ENCODE data around the gene FGD6.

Gene FGD6

DNA sequence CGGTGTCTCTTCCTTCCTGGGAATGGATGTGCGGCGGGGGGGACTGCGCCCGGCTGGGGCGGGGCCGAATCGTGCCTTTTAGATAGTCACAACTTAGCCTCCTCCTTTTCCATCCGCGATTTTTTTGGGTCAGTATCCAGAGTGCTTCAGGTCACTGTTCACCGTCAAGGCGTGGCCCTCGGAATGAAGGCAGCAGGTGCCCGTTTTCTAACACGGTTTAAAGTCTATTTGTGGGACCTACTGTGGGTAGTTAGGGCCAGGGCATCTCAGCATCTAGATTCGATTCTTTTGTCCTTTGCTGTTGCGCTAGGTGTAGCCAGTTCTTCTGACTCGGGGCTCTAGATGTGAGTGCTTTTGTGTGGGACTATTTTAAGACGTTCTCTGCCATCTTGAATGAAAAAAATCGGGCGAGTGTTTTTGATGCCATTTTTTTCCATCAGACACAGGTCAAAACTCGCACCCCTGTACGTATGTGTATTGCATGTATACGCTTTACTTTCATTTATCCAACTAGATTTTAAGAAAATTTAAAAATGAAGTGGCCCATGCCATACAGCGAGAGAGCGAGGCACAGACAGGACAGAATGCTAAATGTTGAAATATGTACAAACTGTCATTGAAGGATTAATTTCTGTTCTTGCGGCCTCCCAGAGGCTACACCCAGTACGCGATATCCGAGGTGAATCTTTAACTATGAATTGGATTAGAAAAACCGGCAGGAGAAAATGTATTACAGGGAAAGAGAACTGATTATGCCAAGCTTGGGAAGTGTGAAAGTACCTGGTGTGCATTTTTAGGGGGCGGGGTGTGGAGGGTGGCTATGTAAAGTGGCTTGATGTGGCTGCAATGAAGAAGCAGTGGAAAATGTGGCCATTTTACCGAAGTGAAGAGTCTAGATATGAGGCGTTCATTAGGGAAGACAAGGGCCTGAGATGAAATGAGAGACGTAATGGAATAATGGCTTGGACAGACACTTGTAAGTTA lies 1.2 kb upstream of the FGD6 start:
- no peak overlapping the region for H3K23ac ChIP-seq (ENCODE audit: low read length)
- H2AK5ac ChIP-seq (ENCODE audit: low read length), result peak overlapping the region; percentile 61
- H3K79me1 ChIP-seq (ENCODE audit: low read length), result peaks cover 15% of the 10 kb centered on the region
- H2BK120ac ChIP-seq (ENCODE audit: insufficient read depth, low read length, poor library complexity), result no peak overlapping the region
- peak overlapping the region; percentile 67 for H3K4ac ChIP-seq (ENCODE audit: low read depth, low read length)
- H2BK5ac ChIP-seq (ENCODE audit: low read depth, low read length, poor library complexity), result peak overlapping the region; percentile 79
- peak overlapping the region; percentile 88 for H2AFZ ChIP-seq (ENCODE audit: insufficient read depth, low read length, poor library complexity)
- H4K12ac ChIP-seq (ENCODE audit: low read depth, low read length), result peak overlapping the region; percentile 79
- peak overlapping the region; percentile 91 for H4K91ac ChIP-seq (ENCODE audit: low read depth, low read length)
- no peaks in the 10 kb centered on the region for H3K36me3 ChIP-seq (ENCODE audit: control insufficient read depth in 1 of 2, insufficient read depth in 2 of 2, low read length in 2 of 2)
- no peaks in the 10 kb centered on the region for H3K27me3 ChIP-seq (ENCODE audit: insufficient read depth, low read length)
- H3K9ac ChIP-seq (ENCODE audit: low read length), result peak overlapping the region; percentile 82
- H3K79me2 ChIP-seq (ENCODE audit: control insufficient read depth, insufficient read depth, low read length, poor library complexity), result peaks cover 27% of the 10 kb centered on the region
- peak overlapping the region; percentile 92 for H4K8ac ChIP-seq (ENCODE audit: low read depth, low read length)
- peak; percentile 81 to 83 for DNase-seq
- H2BK12ac ChIP-seq (ENCODE audit: low read length), result no peak overlapping the region
- H3K4me3 ChIP-seq (ENCODE audit: low read depth, low read length), result peak overlapping the region; percentile 94
- peak overlapping the region; percentile 88 for H3K27ac ChIP-seq (ENCODE audit: low read depth, low read length)
- H3K14ac ChIP-seq (ENCODE audit: low read length), result peak overlapping the region; percentile 89
- H3K4me2 ChIP-seq (ENCODE audit: low read length), result peak overlapping the region; percentile 85
- H3K4me1 ChIP-seq (ENCODE audit: control insufficient read depth in 1 of 2, insufficient read depth in 2 of 2, low read length in 2 of 2), result no peaks in the 10 kb centered on the region
- WGBS (ENCODE audit: extremely low coverage, insufficient coverage, insufficient read length), result no CpG with 5 or more reads among the region's 35 CpGs
- peak overlapping the region; percentile 84 for H3K18ac ChIP-seq (ENCODE audit: low read length)
- no peaks in the 10 kb centered on the region for H3K9me3 ChIP-seq (ENCODE audit: insufficient read depth, low read depth, low read length)

DNA sequence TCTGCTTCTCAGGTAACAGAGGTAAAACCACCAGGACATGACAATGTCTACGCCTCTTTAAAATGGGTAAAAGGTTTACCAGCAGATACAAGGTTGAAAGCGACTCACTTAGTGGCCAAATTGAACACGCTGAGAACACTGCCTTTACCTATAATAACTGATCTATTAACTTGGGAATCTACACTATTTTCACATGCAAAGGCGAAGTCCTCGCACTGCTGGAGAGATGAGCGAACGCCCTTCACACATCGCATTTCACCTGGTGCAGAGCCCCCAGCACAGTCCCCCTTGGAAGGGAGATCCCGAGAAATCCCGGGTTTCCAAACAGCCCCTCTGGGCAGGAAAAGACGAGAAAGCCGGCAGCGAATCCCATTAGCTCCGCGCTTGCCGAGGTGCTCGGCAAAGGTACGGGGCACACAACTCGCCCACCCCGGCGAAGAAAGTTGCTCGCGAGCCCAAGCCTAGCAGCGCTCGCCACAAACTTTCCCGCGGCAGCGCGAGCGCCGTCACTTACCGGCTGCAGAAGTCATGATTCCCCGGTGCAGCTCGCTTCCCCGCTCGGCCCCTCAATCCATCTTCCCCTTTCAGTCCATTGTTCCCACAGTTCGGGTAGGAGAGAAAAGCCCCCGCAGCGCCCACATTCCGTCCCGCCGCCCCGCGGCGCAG lies 423 bp downstream of the FGD6 start:
- Histone ChIP-seq H2AFZ (ENCODE audit: insufficient read depth, low read length, poor library complexity) (peak overlapping the region; percentile 77), H3K4me3 (ENCODE audit: low read depth, low read length) (peak overlapping the region; percentile 83), H3K4me1 (ENCODE audit: control insufficient read depth in 1 of 2, insufficient read depth in 2 of 2, low read length in 2 of 2) (no peaks in the 10 kb centered on the region), H3K27ac (ENCODE audit: low read depth, low read length) (peak overlapping the region; percentile 93), H4K91ac (ENCODE audit: low read depth, low read length) (peak overlapping the region; percentile 90), H2BK5ac (ENCODE audit: low read depth, low read length, poor library complexity) (peak overlapping the region; percentile 92), H4K12ac (ENCODE audit: low read depth, low read length) (peak overlapping the region; percentile 93), H3K4ac (ENCODE audit: low read depth, low read length) (peak overlapping the region; percentile 77), H3K79me1 (ENCODE audit: low read length) (peaks cover 15% of the 10 kb centered on the region), H2AK5ac (ENCODE audit: low read length) (no peak overlapping the region), H3K27me3 (ENCODE audit: insufficient read depth, low read length) (no peaks in the 10 kb centered on the region), H2BK12ac (ENCODE audit: low read length) (peak overlapping the region; percentile 21), H4K8ac (ENCODE audit: low read depth, low read length) (peak overlapping the region; percentile 78), H3K9me3 (ENCODE audit: insufficient read depth, low read depth, low read length) (no peaks in the 10 kb centered on the region), H3K36me3 (ENCODE audit: control insufficient read depth in 1 of 2, insufficient read depth in 2 of 2, low read length in 2 of 2) (no peaks in the 10 kb centered on the region), H3K9ac (ENCODE audit: low read length) (peak overlapping the region; percentile 83), H2BK120ac (ENCODE audit: insufficient read depth, low read length, poor library complexity) (peak overlapping the region; percentile 87), H3K23ac (ENCODE audit: low read length) (no peak overlapping the region), H3K14ac (ENCODE audit: low read length) (peak overlapping the region; percentile 92), H3K18ac (ENCODE audit: low read length) (peak overlapping the region; percentile 89), H3K4me2 (ENCODE audit: low read length) (peak overlapping the region; percentile 81), H3K79me2 (ENCODE audit: control insufficient read depth, insufficient read depth, low read length, poor library complexity) (peaks cover 29% of the 10 kb centered on the region)
- no CpG with 5 or more reads among the region's 45 CpGs for WGBS (ENCODE audit: extremely low coverage, insufficient coverage, insufficient read length)
- peak; percentile 40 to 71 for DNase-seq

DNA sequence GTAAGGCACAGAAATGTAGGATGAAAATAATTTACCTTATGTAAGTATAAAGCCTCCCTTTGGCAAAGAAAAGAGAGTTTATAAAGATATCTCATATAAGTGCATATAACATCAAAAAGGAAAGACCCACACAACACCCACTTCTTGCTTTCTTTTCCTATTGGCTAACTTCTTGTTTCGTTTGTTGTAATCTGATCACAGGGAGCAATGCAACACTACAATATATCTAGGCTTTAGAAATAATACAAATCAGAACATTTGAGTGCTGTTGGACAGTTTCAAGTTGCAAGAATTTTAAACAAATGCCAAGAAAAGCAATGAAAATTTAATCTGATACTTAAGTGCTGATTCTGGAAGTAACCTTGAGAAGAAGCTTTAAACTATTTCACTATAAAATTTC lies 1.3 kb downstream of the FGD6 start:
- no peak overlapping the region for H3K4ac ChIP-seq (ENCODE audit: low read depth, low read length)
- no peak overlapping the region for H3K4me2 ChIP-seq (ENCODE audit: low read length)
- H3K18ac ChIP-seq (ENCODE audit: low read length), result no peak overlapping the region
- no peak overlapping the region for H3K9ac ChIP-seq (ENCODE audit: low read length)
- H2AFZ ChIP-seq (ENCODE audit: insufficient read depth, low read length, poor library complexity), result no peak overlapping the region
- DNase-seq, result peak in 1 of 2 donors; percentile 30
- H2BK120ac ChIP-seq (ENCODE audit: insufficient read depth, low read length, poor library complexity), result no peak overlapping the region
- no peak overlapping the region for H2AK5ac ChIP-seq (ENCODE audit: low read length)
- H3K14ac ChIP-seq (ENCODE audit: low read length), result no peak overlapping the region
- H3K9me3 ChIP-seq (ENCODE audit: insufficient read depth, low read depth, low read length), result no peaks in the 10 kb centered on the region
- no peak overlapping the region for H3K23ac ChIP-seq (ENCODE audit: low read length)
- H4K91ac ChIP-seq (ENCODE audit: low read depth, low read length), result no peak overlapping the region
- peaks cover 29% of the 10 kb centered on the region for H3K79me2 ChIP-seq (ENCODE audit: control insufficient read depth, insufficient read depth, low read length, poor library complexity)
- H3K36me3 ChIP-seq (ENCODE audit: control insufficient read depth in 1 of 2, insufficient read depth in 2 of 2, low read length in 2 of 2), result no peaks in the 10 kb centered on the region
- no peak overlapping the region for H3K4me3 ChIP-seq (ENCODE audit: low read depth, low read length)
- H4K8ac ChIP-seq (ENCODE audit: low read depth, low read length), result no peak overlapping the region
- no CpG with 5 or more reads among the region's 1 CpG for WGBS (ENCODE audit: extremely low coverage, insufficient coverage, insufficient read length)
- peaks cover 15% of the 10 kb centered on the region for H3K79me1 ChIP-seq (ENCODE audit: low read length)
- H2BK12ac ChIP-seq (ENCODE audit: low read length), result no peak overlapping the region
- no peaks in the 10 kb centered on the region for H3K27me3 ChIP-seq (ENCODE audit: insufficient read depth, low read length)
- no peak overlapping the region for H4K12ac ChIP-seq (ENCODE audit: low read depth, low read length)
- no peak overlapping the region for H3K27ac ChIP-seq (ENCODE audit: low read depth, low read length)
- no peak overlapping the region for H2BK5ac ChIP-seq (ENCODE audit: low read depth, low read length, poor library complexity)
- H3K4me1 ChIP-seq (ENCODE audit: control insufficient read depth in 1 of 2, insufficient read depth in 2 of 2, low read length in 2 of 2), result no peaks in the 10 kb centered on the region

DNA sequence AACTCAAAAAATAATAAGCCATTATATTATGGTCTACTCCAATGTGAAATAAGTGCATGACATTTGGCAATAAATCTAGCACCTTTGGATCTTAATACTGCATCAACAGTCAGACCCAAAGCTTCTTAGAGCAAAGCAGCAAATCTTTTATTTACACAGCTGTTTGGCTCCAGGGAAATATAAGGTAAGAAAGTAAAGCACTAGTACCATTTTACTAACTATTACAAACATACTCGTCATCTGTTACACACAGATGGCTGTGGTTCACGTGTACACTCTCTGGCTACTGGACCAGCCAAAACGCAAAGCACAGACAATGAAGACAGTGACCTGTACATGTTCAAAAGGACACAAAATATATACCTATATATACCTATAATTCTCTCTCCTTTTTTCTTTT lies 2.8 kb downstream of the FGD6 start:
- H2BK120ac ChIP-seq (ENCODE audit: insufficient read depth, low read length, poor library complexity), result no peak overlapping the region
- no peak overlapping the region for H2AK5ac ChIP-seq (ENCODE audit: low read length)
- no peak overlapping the region for H3K18ac ChIP-seq (ENCODE audit: low read length)
- no peaks in the 10 kb centered on the region for H3K4me1 ChIP-seq (ENCODE audit: control insufficient read depth in 1 of 2, insufficient read depth in 2 of 2, low read length in 2 of 2)
- no peak overlapping the region for H3K4me2 ChIP-seq (ENCODE audit: low read length)
- no peaks in the 10 kb centered on the region for H3K27me3 ChIP-seq (ENCODE audit: insufficient read depth, low read length)
- no peak overlapping the region for H2BK5ac ChIP-seq (ENCODE audit: low read depth, low read length, poor library complexity)
- DNase-seq, result no peak
- H3K27ac ChIP-seq (ENCODE audit: low read depth, low read length), result no peak overlapping the region
- WGBS (ENCODE audit: extremely low coverage, insufficient coverage, insufficient read length), result no CpG with 5 or more reads among the region's 3 CpGs
- H3K23ac ChIP-seq (ENCODE audit: low read length), result no peak overlapping the region
- H3K79me2 ChIP-seq (ENCODE audit: control insufficient read depth, insufficient read depth, low read length, poor library complexity), result peaks cover 26% of the 10 kb centered on the region
- H2AFZ ChIP-seq (ENCODE audit: insufficient read depth, low read length, poor library complexity), result no peak overlapping the region
- no peak overlapping the region for H4K91ac ChIP-seq (ENCODE audit: low read depth, low read length)
- peaks cover 0 to 3% of the 10 kb centered on the region in 2 experiments for H3K36me3 ChIP-seq (ENCODE audit: control insufficient read depth in 1 of 2, insufficient read depth in 2 of 2, low read length in 2 of 2)
- H3K4me3 ChIP-seq (ENCODE audit: low read depth, low read length), result no peak overlapping the region
- peaks cover 15% of the 10 kb centered on the region for H3K79me1 ChIP-seq (ENCODE audit: low read length)
- H3K9ac ChIP-seq (ENCODE audit: low read length), result no peak overlapping the region
- H4K12ac ChIP-seq (ENCODE audit: low read depth, low read length), result no peak overlapping the region
- no peak overlapping the region for H2BK12ac ChIP-seq (ENCODE audit: low read length)
- no peaks in the 10 kb centered on the region for H3K9me3 ChIP-seq (ENCODE audit: insufficient read depth, low read depth, low read length)
- H3K14ac ChIP-seq (ENCODE audit: low read length), result no peak overlapping the region
- H4K8ac ChIP-seq (ENCODE audit: low read depth, low read length), result no peak overlapping the region
- peak overlapping the region; percentile 85 for H3K4ac ChIP-seq (ENCODE audit: low read depth, low read length)
